K562 (cell line): Measurements from ENCODE around the gene FGF1. TPM values are rescaled to one million over a fixed set of nuclear protein-coding genes. Genes with fewer than 3 reads are reported as not detected.
A peak's percentile ranks its signal among the peaks of the same experiment; 100 is the strongest.

Experiments used
- JUND ChIP-seq, 2 experiments: IDR thresholded peaks; 2 replicates in 1 of 2; 3 replicates in 1 of 2; pipeline ENCODE4 v1.6.1; 2011; ENCODE audit warnings: borderline replicate concordance in 2 of 2, low read depth in 2 of 2, low read length in 2 of 2, improper control_type of control experiment in 1 of 2, missing biosample characterization in 1 of 2, missing genetic modification characterization in 1 of 2, missing genetic modification reagents in 1 of 2
- RAD21 ChIP-seq, 2 experiments: fragments of 250-450 bp in 1 of 2; fragments of 450-650 bp in 1 of 2; sonication (Bioruptor Pico) in 1 of 2; formaldehyde crosslinking in 1 of 2; IDR thresholded peaks in 1 of 2; conservative IDR thresholded peaks in 1 of 2; 2 replicates each; pipeline versions ENCODE4 v1.4.0 to v1.8.0; 2020 to 2022; ENCODE audit warnings: mild to moderate bottlenecking in 2 of 2, moderate library complexity in 1 of 2
- SMARCA4 ChIP-seq: fragments of 450-650 bp; IDR thresholded peaks from 2 replicates; pipeline ENCODE4 v1.6.1; 2016
- ZKSCAN8 ChIP-seq: fragments of 200-800 bp; sonication (Bioruptor generic); IDR thresholded peaks from 2 replicates; pipeline ENCODE4 v1.6.1; 2016; ENCODE audit warnings: missing genetic modification characterization, missing compliant biosample characterization
- polyA plus RNA-seq, 8 experiments: library from polyadenylated mRNA; depleted of rRNA in 4 of 8; stranded (reverse) in 5 of 8; unstranded in 3 of 8; fragments of >200 nt; fragmentation: Nextera tagmentation in 2 of 8; fragmentation: Illumina TruSeq in 1 of 8; extraction: Ambion mirVana in 2 of 8; extraction: Trizol in 1 of 8; gene quantifications; 2 replicates each; pipeline versions ENCODE4 v1.2.1 to v1.2.3, GENCODE V29; 2011 to 2014; ENCODE audit warnings: inconsistent platforms in 1 of 8, missing spikeins in 1 of 8
- total RNA-seq, 7 experiments: library from RNA; depleted of rRNA in 6 of 7; stranded (reverse); fragments of >200 nt in 6 of 7; fragmentation: Illumina TruSeq in 2 of 7; extraction: Trizol in 2 of 7; gene quantifications; 2 replicates each; pipeline versions ENCODE4 v1.2.1 to v1.2.3, GENCODE V29; 2011 to 2021; ENCODE audit warnings: low replicate concordance in 1 of 7
- TF ChIP-seq, protein P1 (sequence below): fragments of 450-650 bp; IDR thresholded peaks from 2 replicates; pipeline ENCODE4 v1.6.1; 2016; ENCODE audit warnings: low read depth
- TF ChIP-seq, protein P2 (sequence below): fragments of 250-450 bp; sonication (Bioruptor Pico); IDR thresholded peaks from 2 replicates; pipeline ENCODE4 v1.8.0; 2022; ENCODE audit warnings: moderate library complexity, mild to moderate bottlenecking, inconsistent platforms
- TF ChIP-seq, protein P3 (sequence below): fragments of 450-650 bp; IDR thresholded peaks from 2 replicates; pipeline ENCODE4 v1.6.1; 2016
- TF ChIP-seq, protein P4 (sequence below): fragments of 450-650 bp; formaldehyde crosslinking; IDR thresholded peaks from 2 replicates; pipeline ENCODE4 v1.4.0; 2020; ENCODE audit warnings: mild to moderate bottlenecking, moderate library complexity
- TF ChIP-seq, protein P5 (sequence below): fragments of 450-650 bp; formaldehyde crosslinking; IDR thresholded peaks from 2 replicates; pipeline ENCODE4 v1.4.0; 2022; ENCODE audit warnings: mild to moderate bottlenecking, moderate library complexity

The FGF1 gene
- total and polyA plus RNA-seq, 9 of the 15 experiments (the other 6 are each of a cell fraction or from before 2014, with no cell fraction given): not detected

DNA sequence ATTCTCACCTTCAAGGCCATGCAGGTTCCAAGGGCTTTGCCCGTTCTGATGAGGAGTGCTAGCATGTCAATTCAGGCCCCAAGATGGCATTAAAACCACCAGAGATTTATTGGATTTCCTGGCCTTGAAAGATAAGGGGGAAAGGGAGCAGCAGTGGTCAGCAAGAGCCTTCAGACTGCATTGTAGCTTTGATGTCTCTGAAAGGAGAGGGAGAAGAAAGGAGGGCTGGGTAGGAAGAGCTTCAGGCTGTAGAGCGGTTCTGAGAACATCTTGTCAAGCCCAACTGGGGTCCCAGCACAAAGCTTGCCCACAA is 41.8 kb upstream of the FGF1 start (continued):
- TF ChIP-seq, protein P1, sequence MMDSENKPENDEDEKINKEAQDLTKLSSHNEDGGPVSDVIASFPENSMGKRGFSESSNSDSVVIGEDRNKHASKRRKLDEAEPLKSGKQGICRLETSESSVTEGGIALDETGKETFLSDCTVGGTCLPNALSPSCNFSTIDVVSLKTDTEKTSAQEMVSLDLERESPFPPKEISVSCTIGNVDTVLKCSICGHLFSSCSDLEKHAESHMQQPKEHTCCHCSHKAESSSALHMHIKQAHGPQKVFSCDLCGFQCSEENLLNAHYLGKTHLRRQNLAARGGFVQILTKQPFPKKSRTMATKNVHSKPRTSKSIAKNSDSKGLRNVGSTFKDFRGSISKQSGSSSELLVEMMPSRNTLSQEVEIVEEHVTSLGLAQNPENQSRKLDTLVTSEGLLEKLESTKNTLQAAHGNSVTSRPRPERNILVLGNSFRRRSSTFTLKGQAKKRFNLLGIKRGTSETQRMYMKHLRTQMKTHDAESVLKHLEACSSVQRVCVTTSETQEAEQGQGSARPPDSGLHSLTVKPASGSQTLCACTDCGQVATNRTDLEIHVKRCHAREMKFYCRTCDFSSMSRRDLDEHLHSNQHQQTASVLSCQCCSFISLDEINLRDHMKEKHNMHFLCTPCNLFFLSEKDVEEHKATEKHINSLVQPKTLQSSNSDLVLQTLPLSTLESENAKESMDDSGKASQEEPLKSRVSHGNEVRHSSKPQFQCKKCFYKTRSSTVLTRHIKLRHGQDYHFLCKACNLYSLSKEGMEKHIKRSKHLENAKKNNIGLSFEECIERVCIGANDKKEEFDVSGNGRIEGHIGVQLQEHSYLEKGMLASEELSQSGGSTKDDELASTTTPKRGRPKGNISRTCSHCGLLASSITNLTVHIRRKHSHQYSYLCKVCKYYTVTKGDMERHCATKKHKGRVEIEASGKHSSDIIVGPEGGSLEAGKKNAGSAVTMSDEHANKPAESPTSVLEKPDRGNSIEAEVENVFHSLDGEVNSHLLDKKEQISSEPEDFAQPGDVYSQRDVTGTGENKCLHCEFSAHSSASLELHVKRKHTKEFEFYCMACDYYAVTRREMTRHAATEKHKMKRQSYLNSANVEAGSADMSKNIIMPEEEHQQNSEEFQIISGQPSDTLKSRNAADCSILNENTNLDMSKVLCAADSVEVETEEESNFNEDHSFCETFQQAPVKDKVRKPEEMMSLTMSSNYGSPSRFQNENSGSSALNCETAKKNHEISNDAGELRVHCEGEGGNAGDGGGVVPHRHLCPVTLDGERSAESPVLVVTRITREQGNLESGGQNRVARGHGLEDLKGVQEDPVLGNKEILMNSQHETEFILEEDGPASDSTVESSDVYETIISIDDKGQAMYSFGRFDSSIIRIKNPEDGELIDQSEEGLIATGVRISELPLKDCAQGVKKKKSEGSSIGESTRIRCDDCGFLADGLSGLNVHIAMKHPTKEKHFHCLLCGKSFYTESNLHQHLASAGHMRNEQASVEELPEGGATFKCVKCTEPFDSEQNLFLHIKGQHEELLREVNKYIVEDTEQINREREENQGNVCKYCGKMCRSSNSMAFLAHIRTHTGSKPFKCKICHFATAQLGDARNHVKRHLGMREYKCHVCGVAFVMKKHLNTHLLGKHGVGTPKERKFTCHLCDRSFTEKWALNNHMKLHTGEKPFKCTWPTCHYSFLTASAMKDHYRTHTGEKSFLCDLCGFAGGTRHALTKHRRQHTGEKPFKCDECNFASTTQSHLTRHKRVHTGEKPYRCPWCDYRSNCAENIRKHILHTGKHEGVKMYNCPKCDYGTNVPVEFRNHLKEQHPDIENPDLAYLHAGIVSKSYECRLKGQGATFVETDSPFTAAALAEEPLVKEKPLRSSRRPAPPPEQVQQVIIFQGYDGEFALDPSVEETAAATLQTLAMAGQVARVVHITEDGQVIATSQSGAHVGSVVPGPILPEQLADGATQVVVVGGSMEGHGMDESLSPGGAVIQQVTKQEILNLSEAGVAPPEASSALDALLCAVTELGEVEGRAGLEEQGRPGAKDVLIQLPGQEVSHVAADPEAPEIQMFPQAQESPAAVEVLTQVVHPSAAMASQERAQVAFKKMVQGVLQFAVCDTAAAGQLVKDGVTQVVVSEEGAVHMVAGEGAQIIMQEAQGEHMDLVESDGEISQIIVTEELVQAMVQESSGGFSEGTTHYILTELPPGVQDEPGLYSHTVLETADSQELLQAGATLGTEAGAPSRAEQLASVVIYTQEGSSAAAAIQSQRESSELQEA: no peak
- TF ChIP-seq, protein P2, sequence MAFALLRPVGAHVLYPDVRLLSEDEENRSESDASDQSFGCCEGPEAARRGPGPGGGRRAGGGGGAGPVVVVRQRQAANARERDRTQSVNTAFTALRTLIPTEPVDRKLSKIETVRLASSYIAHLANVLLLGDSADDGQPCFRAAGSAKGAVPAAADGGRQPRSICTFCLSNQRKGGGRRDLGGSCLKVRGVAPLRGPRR (CRISPR knock-in tag): no peak
- TF ChIP-seq JUND (IDR thresholded peaks at IDR 0.05; ENCODE audit: borderline replicate concordance, low read depth, low read length): no peak
- no peak for TF ChIP-seq JUND (tag; IDR thresholded peaks at IDR 0.05; ENCODE audit: borderline replicate concordance, low read depth, low read length)
- TF ChIP-seq RAD21 (CRISPR knock-in tag; conservative IDR thresholded peaks at IDR 0.05 in 1 of 2, IDR thresholded peaks at IDR 0.05 in 1 of 2): peak in 1 of 2 experiments; percentile 8; a peak in 1 of 4 replicates
- TF ChIP-seq, protein P3, sequence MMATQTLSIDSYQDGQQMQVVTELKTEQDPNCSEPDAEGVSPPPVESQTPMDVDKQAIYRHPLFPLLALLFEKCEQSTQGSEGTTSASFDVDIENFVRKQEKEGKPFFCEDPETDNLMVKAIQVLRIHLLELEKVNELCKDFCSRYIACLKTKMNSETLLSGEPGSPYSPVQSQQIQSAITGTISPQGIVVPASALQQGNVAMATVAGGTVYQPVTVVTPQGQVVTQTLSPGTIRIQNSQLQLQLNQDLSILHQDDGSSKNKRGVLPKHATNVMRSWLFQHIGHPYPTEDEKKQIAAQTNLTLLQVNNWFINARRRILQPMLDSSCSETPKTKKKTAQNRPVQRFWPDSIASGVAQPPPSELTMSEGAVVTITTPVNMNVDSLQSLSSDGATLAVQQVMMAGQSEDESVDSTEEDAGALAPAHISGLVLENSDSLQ: no peak
- no peak for TF ChIP-seq SMARCA4
- TF ChIP-seq, protein P4, sequence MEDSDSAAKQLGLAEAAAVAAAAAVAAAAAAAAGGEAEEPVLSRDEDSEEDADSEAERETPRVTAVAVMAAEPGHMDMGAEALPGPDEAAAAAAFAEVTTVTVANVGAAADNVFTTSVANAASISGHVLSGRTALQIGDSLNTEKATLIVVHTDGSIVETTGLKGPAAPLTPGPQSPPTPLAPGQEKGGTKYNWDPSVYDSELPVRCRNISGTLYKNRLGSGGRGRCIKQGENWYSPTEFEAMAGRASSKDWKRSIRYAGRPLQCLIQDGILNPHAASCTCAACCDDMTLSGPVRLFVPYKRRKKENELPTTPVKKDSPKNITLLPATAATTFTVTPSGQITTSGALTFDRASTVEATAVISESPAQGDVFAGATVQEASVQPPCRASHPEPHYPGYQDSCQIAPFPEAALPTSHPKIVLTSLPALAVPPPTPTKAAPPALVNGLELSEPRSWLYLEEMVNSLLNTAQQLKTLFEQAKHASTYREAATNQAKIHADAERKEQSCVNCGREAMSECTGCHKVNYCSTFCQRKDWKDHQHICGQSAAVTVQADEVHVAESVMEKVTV (CRISPR knock-in tag): peak; percentile 37; the same call in 1 of the 2 replicates
- TF ChIP-seq ZKSCAN8: peak; percentile 65; the same call in 1 of the 2 replicates
- TF ChIP-seq, protein P5, sequence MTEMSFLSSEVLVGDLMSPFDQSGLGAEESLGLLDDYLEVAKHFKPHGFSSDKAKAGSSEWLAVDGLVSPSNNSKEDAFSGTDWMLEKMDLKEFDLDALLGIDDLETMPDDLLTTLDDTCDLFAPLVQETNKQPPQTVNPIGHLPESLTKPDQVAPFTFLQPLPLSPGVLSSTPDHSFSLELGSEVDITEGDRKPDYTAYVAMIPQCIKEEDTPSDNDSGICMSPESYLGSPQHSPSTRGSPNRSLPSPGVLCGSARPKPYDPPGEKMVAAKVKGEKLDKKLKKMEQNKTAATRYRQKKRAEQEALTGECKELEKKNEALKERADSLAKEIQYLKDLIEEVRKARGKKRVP (CRISPR knock-in tag): 0 out of 2 replicates have a peak, but pooled peaks have one; percentile 41
